H1 (cell line): ENCODE results near the gene PGPEP1. TPM values are rescaled to one million over a fixed set of nuclear protein-coding genes. Genes with fewer than 3 reads are reported as not detected.

Experiments used
- ASH2L ChIP-seq: fragments of 200-600, 300-600 bp; sonication (generic); IDR thresholded peaks from one replicate; pipeline ENCODE4 v1.7.1; 2017; ENCODE audit warnings: low read length
- BRCA1 ChIP-seq: IDR thresholded peaks from 2 replicates; pipeline ENCODE4 v1.6.1; 2012; ENCODE audit warnings: low read depth, low read length, improper control_type of control experiment
- CREB1 ChIP-seq: IDR thresholded peaks from 2 replicates; pipeline ENCODE4 v1.6.1; 2012; ENCODE audit warnings: inconsistent platforms
- JUN ChIP-seq: IDR thresholded peaks from 2 replicates; pipeline ENCODE4 v1.6.1; 2011; ENCODE audit warnings: low read depth, mild to moderate bottlenecking, improper control_type of control experiment, low read length
- KDM1A ChIP-seq: fragments of 200-600, 300-600 bp; sonication (generic); IDR thresholded peaks from 2 replicates; pipeline ENCODE4 v1.7.1; 2016; ENCODE audit warnings: mild to moderate bottlenecking, low read length, borderline replicate concordance
- NANOG ChIP-seq: IDR thresholded peaks from 2 replicates; pipeline ENCODE4 v1.6.1; 2011; ENCODE audit warnings: low read length, low read depth, mild to moderate bottlenecking, inconsistent platforms; ENCODE audit not compliant: insufficient read depth, poor library complexity, severe bottlenecking
- NRF1 ChIP-seq: IDR thresholded peaks from 2 replicates; pipeline ENCODE4 v1.6.1; 2011; ENCODE audit warnings: mild to moderate bottlenecking, low read depth, low read length, improper control_type of control experiment
- SIN3A ChIP-seq, 2 experiments: IDR thresholded peaks in 1 of 2; conservative IDR thresholded peaks in 1 of 2; 2 replicates each; pipeline ENCODE4 v1.6.1; 2011 to 2012; ENCODE audit warnings: low read length in 2 of 2, improper control_type of control experiment in 1 of 2, low read depth in 1 of 2, mild to moderate bottlenecking in 1 of 2
- TCF12 ChIP-seq: IDR thresholded peaks from 2 replicates; pipeline ENCODE4 v1.6.1; 2011; ENCODE audit warnings: low read depth, mild to moderate bottlenecking, low read length
- polyA plus RNA-seq, 7 experiments: library from polyadenylated mRNA; depleted of rRNA in 3 of 7; stranded (reverse) in 5 of 7; unstranded in 2 of 7; fragments of >200 nt in 5 of 7; fragments of 200-250 nt in 2 of 7; gene quantifications; 1 replicate in 5 of 7; 2 replicates in 1 of 7; 4 replicates in 1 of 7; pipeline versions ENCODE4 v1.2.1 to v1.2.3, GENCODE V29; 2011 to 2013; ENCODE audit warnings: missing spikeins in 2 of 7, mixed read lengths in 2 of 7
- total RNA-seq: library from RNA; stranded (reverse); fragmentation: NEBNext Ultra II Directional; extraction: Animal tissue kit (Norgen Biotek cat#: 25700); gene quantifications from 2 replicates; pipeline ENCODE4 v1.2.1, GENCODE V29; 2021

PGPEP1 gene
- total and polyA plus RNA-seq, 2 of the 8 experiments (the other 6 are each of a cell fraction or from before 2014, with no cell fraction given): 17.0 to 33.4 TPM

GRCh38 chr19:18344582-18344950 is 4.2 kb downstream of the PGPEP1 start (continued):
- TF ChIP-seq SIN3A (conservative IDR thresholded peaks at IDR 0.05 in 1 of 2, IDR thresholded peaks at IDR 0.05 in 1 of 2; ENCODE audit: low read depth in 1 of 2, low read length in 2 of 2) (no peak), NANOG (no peak), BRCA1 (no peak), ASH2L (no peak), CREB1 (no peak), TCF12 (no peak), JUN (no peak), NRF1 (no peak), KDM1A (no peak)
